Measurements from ENCODE around the gene ELSPBP1.
"Not testable (repeated sequence)": the region's sequence is repeated elsewhere in the genome, so short reads cannot be mapped to it uniquely, and the experiment has no call there.

GRCh38 chr19:47949852-47950521 is 44.4 kb upstream of the ELSPBP1 start:
- TF ChIP-seq YY1 (IDR thresholded peaks at IDR 0.05; ENCODE audit: insufficient read depth, insufficient read length); SUZ12 (IDR thresholded peaks at IDR 0.05; ENCODE audit: extremely low read depth, insufficient read depth, insufficient read length); ZNF274 (IDR thresholded peaks at IDR 0.05; ENCODE audit: low read depth, low read length): not testable (repeated sequence)

Measured in NT2/D1 (cell line).